IPS-18c (cell line): ENCODE results near the gene BANF2.
A peak's percentile ranks its signal among the peaks of the same experiment; 100 is the strongest.

Source experiments
- H3K4me3 ChIP-seq: 2 replicates; pipeline ENCODE4 v1.7.0; 2013; ENCODE audit warnings: low read depth, mild to moderate bottlenecking, low read length, moderate library complexity; ENCODE audit not compliant: insufficient read depth
- H3K9me3 ChIP-seq: one replicate; pipeline ENCODE4 v1.6.1; 2013; ENCODE audit warnings: mild to moderate bottlenecking, low read length, moderate library complexity; ENCODE audit not compliant: control insufficient read depth, insufficient read depth

BANF2 gene

GRCh38 chr20:17678295-17678694, 21.5 kb upstream of the BANF2 start:
- H3K4me3 ChIP-seq: no peak overlapping the region
- no peaks in the 10 kb centered on the region for H3K9me3 ChIP-seq

- no peaks in the 10 kb centered on the region for H3K9me3 ChIP-seq
- no peak overlapping the region for H3K4me3 ChIP-seq
Observed at GRCh38 chr20:17678886-17679285, 20.9 kb upstream of the BANF2 start.

DNA sequence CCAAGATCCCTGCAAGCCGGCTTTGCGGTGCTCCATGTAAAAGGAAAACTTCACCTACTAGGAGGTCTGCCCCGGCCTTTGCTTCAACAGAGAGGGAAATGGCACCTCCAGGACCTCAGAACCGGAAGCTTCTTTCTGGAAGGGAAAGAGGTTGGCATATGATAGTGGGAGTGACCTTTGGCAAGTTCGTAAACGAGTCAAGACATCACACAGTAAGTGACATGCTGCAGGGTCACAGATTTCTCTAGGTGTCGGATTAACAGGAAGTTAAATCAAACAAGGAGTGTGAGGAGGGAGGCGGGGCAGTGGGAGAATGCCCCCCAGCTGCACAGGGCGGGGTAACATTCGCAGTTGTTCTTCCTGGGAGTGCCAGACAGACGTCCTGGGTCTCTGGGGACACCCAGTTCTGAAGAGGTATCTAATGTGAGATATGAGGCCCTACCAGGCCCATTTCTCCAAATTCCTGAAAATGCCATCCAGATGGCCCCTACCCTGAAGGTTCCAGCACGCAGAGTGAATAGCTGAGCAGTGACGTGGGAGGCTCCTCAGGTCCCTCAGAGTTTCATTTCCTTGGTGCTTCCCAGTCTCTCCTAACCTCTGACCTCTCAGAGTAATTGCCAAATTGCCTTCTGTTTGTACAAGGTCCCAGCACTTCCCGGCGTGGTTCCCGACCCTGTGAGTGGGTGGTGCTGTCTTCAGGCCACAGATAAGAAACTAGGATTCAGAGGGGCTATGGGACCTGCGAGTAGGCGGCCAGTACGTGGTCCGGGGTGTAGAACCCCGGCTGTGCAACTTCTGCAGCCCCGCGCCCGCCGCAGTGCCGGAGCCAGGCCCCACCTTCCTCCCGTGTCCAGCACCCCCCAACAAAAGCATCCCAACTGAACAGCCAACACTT, 19.6 kb upstream of the BANF2 start:
- peak overlapping the region; percentile 77 for H3K4me3 ChIP-seq
- no peaks in the 10 kb centered on the region for H3K9me3 ChIP-seq

DNA sequence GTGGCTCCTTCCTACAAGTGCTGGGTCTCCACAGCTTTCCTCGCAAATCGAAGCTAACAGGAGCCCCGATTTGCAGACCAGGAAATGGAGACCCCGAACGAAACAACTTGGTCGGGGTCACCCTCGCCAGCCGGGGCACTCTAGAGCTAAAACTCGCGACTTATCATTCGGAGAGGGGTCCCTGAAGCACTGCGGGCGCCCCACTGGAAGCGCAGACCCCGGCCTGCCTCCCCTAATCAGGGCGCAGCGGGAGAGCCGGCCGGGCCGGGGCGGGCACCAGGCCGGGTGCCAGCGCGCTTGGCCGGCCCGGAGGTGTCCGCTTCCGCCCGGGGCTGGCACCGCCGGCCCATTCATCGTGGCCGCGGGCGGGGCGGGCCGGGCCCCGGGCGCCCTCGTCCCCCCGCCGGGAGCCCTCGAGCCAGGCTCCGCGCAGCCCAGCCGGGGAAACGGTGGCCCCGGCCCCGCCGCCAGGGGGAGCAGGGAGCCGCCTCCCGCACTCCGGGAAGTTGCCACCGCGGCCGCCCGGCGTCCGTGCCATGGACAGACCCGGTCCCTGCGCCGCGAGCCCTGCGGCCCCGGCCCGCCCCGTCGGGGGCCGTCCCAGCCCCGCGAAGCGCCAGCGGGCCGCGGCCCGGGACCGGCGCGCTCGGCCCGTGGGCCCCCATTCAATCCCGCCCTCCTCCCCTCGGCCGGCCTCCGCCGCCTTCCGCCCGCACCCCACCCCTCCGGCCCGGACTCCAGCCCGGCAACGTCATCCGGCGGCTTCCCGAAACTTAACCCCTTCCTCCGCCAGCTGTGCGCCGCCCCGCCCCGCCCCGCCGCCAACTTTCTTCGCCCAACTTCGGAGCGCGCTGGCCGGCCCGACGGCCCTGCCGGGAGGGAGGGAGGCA, 18.7 kb upstream of the BANF2 start:
- H3K9me3 ChIP-seq: no peaks in the 10 kb centered on the region
- peak overlapping the region; percentile 77 for H3K4me3 ChIP-seq

DNA sequence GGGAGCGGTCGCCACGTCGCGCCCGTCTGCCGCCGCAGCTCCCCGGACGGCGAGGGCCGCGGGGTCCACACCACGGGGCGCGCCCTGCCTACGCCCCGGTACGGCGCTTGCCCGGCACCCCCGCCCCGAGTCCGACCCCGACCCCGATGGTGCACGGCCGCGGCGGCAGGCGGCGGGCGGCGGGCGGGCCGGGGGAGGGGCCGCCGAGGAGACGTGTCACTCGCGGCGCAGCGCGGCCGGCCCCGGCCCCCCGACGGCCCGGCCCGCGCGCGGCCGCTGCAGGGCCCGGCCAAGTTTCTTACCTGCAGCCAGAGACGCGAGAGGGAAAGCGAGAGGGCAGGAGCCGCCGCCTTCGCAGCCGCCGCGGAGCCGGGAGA, 18.1 kb upstream of the BANF2 start:
- H3K9me3 ChIP-seq: no peaks in the 10 kb centered on the region

GRCh38 chr20:17682103-17682888, 17.5 kb upstream of the BANF2 start, which contains the start of gene RRBP1:
Gene RRBP1, minus strand, starts transcription at chr20:17682242. Its CDS starts 21,735 bp downstream, at chr20:17660507.
- Histone ChIP-seq H3K4me3 (peak within 1 kb of the TSS; percentile 90), H3K9me3 (no peaks in the 10 kb centered on the region)

More for the DNA sequence above, 18.1 kb upstream of the BANF2 start:
- H3K4me3 ChIP-seq: peak overlapping the region; percentile 90

DNA sequence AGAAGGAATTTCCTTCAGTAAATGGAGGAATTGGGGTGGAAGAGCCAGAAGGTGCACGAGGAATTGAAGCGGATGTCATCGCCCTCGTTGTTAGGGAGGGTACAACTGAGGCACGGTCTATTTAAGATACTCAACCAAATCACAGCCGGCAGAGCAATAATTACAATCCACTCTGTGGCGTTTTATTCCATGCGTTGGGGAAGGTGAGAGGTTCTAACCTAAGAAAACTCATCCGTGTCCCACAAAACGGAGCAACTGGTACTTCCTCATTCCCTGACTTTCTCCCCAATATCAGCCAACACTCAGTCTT, 16.9 kb upstream of the BANF2 start:
- H3K9me3 ChIP-seq: no peaks in the 10 kb centered on the region
- H3K4me3 ChIP-seq: peak overlapping the region; percentile 44; the same call in 1 of the 2 replicates

DNA sequence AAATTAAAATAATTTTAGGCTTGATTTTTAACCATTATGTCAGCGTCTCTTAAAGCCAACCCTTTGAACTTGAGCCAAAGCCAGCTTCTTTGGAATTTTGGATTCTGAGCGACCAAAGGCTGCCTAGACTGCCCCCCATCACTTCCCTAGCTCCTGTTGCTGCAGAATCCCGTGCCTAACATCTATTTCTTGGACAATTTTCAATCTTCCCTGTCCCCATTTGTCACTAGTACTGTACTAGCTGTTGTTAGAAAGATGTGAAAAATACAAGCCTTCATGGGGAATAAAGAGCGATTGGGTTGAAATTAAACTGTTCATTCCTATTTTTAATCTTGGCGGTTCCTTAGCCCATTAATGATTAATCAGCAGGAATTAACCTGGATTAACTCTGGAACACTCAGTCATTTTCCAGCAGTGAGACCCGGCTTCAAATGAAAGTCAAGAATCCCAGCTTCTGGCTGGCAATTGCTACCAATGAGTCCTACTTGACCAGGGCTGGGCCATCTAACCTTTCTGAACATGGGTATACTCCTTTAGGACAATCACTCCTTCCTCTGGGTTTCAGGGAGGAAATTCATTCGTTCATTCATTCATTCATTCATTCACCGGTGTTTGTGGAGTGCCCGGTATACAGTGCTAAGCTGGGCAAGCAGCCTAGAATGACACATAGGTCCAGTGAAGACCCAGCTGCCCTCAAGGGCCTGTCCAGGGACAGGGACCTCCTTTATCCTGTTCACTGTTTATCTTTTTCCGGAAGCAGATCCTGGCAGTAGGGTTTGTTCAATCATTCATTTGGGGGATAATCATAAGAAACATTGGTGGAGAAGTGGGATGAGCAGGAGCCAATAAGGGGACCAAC, 16.3 kb upstream of the BANF2 start:
- peak overlapping the region; percentile 44; the same call in 1 of the 2 replicates for H3K4me3 ChIP-seq
- H3K9me3 ChIP-seq: no peaks in the 10 kb centered on the region

DNA sequence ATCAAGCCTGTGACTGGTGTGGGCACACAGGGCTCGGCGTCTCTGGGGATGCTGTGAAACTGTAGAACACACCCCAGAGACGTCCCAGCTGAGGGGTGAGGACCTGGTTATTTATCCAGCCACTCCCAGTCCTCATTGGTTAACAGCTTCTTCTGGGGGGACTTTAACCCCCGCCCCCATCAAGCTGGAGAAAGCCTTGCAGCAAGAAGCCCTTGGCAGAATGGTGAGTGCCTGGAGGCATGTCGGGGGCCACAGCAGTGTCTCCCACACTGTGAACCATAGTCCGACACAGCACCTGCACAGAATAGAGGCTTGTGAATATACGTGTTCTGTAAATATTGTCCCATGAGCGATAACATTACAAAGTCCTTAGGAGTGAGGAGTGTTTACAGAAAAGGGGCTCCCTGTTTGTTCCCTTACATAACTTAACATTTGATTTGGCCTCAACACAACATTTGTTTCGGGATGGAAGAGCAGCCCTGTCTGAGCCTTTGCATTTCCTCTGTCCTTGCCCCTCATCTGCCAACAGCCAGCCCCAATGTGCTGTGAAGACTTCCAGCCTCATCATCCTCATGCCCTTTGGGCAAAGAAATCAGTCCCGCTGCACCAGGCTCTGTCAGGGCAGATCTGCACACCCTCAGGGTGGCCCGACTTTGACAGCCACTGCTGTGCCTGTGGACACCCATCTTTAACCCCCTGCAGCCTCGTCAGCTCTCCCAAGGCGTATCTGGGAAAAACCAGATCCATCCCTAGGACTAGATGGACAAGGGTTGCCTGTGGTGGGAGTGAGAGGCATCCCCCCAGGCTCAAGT, 15.5 kb upstream of the BANF2 start:
- no peak overlapping the region for H3K4me3 ChIP-seq
- no peaks in the 10 kb centered on the region for H3K9me3 ChIP-seq

DNA sequence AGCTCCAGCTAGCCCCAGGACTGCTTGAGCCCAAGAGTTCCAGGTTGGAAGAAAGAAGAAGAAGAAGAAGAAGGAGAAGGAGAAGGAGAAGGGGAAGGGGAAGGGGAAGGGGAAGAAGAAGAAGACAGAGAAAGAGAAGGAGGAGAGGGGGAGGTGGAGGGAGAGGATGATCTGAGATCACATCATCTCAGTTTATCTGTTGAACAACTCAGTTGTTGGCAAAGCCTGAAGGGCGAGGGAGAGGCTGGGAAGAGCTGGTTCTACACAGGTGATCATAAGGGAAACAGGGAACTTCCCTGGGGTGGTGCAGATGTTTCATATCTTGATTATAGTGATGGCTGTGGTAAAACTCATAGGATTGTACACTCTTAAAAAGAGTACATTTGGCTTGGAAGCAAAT, 14.6 kb upstream of the BANF2 start:
- no peaks in the 10 kb centered on the region for H3K9me3 ChIP-seq
- H3K4me3 ChIP-seq: no peak overlapping the region

GRCh38 chr20:17687800-17688199, 12.0 kb upstream of the BANF2 start:
- Histone ChIP-seq H3K9me3 (no peaks in the 10 kb centered on the region), H3K4me3 (no peak overlapping the region)

DNA sequence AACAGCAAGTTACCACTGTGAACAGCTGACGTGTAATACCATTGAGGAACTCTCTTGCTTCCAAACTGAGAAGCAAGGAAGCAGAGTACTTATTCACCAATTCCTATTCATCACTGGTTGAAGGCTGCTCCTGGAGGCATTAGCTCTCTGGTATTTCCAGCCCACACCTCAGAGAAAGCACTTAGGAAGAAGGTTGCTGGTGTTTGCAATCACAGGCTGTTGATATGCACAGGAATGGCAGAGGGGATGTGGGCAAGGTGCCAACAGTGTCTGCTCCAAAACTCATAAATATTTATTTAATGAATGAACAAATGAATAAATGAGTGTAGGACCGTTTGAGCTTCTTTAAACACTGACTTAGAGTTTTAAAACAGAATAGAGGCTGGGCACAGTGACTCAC, 10.8 kb upstream of the BANF2 start:
- H3K4me3 ChIP-seq: no peak overlapping the region

GRCh38 chr20:17690144-17690543, 9.6 kb upstream of the BANF2 start:
- no peaks in the 10 kb centered on the region for H3K9me3 ChIP-seq

More for the DNA sequence above, 10.8 kb upstream of the BANF2 start:
- H3K9me3 ChIP-seq: no peaks in the 10 kb centered on the region

DNA sequence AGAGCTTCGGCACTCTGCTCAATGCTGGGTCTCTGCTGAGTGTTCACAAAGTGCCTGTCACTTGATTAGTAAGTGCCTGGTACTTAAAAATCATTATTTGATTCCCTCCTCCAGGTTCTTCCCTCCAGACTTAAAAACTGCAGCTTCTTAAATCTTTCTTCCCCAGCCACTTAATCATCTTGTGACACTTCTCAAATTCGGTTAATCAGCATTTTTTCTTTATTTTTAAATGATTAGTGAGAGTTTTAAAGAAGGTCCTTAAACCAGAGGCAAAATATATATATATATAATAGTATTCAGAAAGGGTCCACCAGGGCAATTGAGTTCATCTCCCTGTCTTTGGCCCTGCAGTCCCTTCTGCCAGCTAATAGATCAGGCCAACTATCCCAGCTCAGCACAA, 8.0 kb upstream of the BANF2 start:
- Histone ChIP-seq H3K9me3 (no peaks in the 10 kb centered on the region), H3K4me3 (no peak overlapping the region)

More at GRCh38 chr20:17690144-17690543, 9.6 kb upstream of the BANF2 start:
- no peak overlapping the region for H3K4me3 ChIP-seq

GRCh38 chr20:17693444-17694001, 6.2 kb upstream of the BANF2 start:
- Histone ChIP-seq H3K9me3 (no peaks in the 10 kb centered on the region), H3K4me3 (no peak overlapping the region)
